HL-60/S4 (cell line): ENCODE data around the gene KCNIP2.

Source experiments
- in situ Hi-C: fragments of 300-500 bp; cut with MboI; formaldehyde crosslinking; loops from 2 replicates; pipeline ENCODE4 v1.14.3; 2022; ENCODE audit warnings: low sequenced_read_pairs

KCNIP2 gene

DNA sequence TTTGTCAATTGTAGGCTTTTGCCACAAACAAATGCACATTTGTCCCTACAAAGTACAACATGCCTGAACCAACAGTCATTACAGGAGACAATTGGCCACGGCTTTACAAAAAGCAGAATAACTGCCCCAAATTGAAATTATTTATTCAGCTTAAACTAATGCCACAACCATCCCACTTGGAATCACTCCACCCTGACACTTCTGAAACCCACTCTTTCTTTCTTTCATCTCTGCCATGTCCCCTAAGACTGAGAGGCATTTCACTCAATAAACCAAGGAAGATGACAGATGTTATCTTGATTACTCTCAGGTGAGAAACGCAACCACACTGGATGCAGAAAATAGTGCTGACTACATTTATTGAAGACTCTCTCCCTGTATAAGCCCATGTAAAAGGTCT lies 57.8 kb downstream of the KCNIP2 start:
- in situ Hi-C loops: no loop called here

DNA sequence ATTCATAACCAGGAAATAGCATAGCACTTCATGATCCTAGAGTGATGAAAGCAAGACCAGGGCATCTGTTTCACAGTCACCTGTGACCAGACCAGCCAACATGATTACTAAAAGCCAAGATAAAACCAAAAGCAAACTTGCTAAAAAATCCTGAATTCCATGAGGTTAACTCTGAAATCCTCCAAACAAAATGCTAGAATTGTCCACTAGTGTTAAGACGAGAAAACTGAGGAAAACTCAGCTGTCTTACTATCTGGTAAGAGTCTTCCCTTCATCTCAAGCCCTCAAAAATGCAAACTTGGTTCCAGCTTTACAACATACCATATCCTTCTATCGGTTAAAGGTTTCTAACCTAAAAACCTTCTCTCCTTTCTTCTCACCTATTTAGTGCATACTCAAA lies 59.0 kb downstream of the KCNIP2 start:
- in situ Hi-C loops: no loop called here

DNA sequence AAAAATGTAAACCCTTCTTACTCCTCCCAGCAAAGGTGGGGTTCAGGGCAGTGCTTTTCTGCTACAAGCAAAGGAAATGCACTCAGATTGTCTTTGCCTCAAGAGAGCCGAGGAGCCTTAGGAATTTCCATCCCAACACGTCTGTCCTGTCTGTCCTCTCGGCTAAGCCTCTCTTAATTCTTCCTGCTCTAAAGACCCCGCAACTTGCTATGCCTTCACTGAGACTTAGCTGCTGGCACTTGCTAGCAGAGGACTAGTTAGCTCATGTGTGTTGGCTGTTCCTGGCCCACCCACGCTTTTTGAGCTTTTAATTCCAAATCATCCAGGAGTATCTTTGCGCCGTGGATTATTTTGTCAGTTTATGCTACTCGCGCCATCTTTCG lies 59.9 kb downstream of the KCNIP2 start:
- in situ Hi-C loops: no loop called here

DNA sequence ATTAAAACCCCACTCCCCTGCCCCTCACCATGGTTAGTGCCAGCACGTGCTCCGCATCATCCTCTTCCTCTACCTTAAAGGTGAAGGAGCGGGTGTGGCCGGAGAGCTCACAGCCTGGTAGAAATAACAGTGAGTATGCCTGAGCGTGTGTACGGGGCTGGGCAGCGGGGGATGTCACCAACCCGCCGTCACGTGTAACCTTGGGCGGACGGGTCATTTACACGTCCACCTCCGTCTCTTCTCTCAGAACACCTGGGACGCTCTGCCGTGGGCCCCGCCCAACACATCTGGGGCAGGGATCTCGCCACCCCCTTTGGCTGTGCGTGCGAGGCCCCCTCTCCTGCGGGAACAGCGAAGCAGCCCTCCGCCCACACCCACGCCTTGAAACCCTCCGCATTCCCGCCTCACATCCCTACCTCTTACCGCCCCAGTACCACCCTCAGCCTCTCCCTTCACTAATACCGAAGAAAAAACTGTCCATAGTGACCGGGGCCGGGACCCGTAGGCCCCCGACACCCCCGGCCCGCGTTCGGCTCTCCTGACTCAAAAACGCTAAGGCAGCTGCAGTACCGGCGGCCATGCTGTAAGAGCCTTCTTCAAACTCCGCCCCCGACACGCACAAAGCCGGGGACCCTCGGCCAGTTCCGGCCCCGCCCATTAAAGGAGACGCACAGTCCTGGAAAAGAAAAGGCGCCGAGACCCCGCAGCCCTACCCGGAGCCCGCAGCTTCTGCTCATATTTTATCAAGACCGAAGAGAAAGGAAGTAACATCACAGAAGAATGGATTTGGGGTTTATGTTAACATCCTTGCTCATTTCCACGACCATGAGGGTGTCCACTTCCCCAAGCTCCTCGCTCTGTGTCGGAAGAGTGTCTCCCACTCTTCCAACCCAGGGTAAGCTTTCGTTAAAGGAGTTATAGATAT lies 60.5 kb downstream of the KCNIP2 start, which contains the start of gene NPM3:
Gene NPM3 (minus strand): TSS at position 636 of the 925 bp plus-strand sequence. CDS start 56 bp downstream, at position 580.
- in situ Hi-C loops: no loop called here

DNA sequence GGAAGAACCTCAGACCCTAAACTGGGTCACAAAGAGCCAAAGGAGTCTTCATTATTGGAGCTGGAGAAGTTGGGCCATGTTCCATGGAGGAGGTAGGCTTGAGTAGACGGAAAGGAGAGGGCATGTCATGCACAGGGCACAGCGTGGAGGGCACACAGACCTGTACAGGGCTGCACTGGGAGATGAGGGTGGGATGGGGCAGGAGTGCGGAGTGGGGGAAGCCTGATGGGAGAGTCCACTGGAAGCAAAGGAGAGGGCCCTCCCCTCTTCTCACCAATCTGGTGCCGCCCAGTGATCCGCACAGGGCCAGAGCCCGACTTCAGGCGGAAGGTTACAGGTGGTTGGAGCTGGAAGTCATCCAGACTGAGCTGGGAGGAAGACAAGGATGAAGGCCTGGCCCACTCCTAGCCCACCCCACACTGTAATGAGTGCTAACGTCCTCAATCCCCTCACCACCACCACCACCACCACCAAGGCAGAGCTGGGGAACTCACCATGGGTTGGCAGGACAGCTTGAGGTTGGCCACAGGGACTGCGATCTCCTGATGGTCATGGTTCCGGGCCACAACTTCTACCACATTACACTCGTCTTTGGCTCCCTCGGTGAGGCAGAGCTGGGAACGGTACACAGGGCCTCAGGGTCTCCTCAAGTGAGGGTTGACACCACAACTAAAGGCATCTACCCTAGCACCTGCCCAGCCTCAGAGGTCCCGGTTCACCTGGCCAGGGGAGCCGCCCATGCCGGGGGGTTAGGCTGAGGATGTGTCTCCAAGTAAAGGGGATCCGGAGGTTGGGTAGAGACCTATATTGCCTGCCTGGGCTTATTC lies 61.4 kb downstream of the KCNIP2 start:
- in situ Hi-C loops: no loop called here

DNA sequence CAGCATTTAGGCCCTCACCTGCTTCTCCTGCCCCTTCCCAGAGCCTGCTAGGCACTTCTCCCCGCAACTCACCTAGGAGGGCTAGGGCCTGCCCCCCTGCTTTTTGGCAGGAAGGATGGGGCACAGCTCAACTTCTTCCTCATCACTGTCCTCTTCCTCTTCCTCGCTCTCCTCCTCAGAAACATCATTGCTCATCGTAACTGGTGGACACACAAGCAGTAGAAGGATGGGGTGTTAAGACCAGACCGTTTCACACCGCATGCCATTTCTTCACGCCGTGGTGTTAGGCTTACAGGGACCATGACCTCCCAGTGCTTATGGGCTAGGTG lies 62.0 kb downstream of the KCNIP2 start:
- in situ Hi-C loops: no loop called here

DNA sequence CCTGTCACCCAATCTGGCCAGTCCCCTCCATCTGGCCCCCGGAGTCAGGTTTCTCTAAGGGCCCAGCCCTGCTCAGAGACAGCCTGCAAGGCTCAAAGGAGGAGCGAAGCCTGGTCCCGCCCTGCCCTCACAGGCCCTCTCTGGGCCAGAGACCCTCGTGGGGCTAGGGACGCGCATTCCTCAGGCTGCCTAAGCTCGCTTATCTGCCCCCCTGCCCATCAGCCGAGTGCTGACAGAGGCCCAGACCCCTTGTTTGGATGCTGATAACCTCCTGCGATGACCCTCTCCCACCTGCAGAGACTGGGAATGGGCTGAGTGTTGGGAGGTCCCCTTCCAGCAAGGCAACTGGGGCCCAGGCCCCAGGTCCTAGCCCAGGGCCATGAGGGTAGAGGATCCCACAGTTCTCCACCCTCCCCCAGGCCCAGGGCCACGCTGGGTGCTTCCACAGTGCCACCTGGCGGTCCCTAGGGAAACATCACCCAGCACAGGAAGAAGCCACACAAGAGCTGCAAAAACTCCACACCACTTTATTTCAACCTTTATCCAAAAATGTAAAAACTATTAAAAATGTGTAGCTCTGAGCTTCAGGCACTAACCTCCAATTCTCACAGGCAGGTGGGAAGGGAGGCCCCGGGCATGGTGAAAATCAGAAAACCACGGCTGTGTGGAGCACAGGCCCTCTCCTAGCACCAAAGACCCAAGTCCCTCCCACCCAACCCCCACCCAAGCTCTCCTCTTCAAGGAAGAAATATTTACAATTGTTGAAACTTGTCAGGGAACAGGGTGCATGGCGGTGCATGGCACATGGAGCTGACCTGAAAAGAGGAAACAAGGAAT lies 62.6 kb downstream of the KCNIP2 start:
- in situ Hi-C loops: no loop called here

DNA sequence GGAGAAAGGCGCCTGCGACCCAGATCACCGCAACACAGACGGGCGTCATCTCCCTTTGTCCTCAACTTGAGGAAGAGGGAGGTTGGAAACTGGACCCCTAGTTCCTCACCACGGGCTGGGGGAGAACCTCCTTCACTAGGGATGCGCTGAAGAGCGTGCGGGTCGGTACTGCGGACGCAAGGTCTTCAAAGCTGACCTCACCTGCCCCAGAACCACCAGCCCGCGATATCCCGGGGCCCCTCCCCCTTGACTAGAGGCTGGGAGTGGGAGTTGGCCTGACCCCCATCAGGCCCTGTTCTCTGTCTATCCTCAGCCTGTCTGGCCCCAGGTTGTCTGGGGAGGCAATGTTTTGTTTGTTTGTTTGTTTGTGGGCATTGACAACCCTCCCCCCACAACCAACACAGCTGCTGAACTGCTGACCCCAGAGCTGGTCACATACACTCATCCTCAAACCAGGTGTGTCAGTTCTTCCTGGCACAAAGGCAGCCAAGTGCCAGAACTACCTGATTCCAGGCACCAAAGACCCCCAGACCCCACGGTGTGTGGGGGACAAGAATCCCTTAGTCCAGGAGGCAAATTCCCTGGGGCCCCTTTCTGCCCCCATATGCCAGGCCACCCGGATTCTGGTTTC lies 63.3 kb downstream of the KCNIP2 start:
- in situ Hi-C loops: no loop called here

DNA sequence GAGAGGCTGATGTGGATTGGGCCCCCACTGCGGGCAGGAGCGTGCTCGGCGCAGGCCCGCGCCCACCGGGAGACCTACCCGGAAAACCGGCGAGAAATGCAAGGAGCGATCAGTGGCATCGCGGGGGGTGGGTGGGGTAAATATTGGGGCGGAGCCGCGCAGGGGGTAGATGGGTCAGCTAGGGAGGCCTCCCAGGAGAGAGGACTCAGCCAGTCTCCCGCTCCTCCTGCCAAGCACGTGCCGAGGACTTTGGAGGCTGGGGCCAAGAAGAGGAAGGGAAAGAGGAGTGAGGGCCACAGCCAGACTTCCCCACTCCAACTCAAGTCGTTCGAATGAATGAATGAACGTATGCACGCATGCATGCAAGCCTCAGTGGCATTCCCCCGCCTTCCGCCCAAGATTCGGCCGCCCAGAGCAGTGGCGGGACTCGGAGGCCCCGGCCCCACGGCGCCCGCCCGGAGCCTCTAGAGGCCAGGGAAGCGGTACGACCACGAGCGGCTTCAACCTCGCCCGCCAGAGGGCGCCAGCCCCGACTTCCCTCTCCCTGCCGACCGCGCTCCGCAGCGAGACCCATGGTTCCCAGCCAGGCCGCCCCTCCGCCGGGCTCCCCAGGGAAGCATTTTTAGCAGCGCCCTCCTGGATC lies 63.9 kb downstream of the KCNIP2 start:
- in situ Hi-C loops: no loop called here

DNA sequence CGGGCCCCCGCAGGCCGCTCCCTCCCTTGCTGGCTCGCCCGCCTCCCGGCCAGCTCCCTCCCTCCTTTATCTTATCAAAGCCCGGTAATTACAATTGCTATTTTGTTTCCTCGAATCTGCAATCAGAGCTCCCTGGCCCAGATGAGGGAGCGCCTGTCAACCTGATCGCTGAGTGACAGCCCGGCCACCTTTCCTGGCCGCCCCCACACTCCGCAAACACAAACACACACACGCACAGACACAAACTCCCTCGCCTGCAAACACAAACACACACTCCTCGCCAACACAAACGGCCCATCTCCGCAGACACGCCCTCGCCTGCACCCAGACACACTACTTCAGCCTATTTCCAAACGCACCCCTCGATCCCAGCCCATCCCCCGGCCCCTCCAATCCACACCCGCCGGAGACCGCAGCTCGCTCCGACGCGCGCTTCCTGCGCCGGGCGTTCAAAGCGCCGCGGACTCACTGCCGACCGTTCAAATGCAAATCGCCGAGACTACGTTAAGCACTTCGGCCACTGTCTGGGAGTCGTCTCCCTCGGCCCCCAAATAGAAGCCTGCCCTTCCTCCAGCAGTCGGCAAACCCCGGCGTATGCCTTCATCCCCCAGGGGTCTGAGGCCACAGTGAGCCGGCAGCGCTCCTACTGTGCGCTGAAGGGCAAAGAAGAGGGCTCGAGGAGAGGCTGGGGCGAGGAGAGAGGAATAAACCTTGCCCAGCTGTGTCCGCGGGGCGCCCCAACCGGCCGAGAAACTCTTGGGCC lies 64.6 kb downstream of the KCNIP2 start:
- in situ Hi-C loops: no loop called here

DNA sequence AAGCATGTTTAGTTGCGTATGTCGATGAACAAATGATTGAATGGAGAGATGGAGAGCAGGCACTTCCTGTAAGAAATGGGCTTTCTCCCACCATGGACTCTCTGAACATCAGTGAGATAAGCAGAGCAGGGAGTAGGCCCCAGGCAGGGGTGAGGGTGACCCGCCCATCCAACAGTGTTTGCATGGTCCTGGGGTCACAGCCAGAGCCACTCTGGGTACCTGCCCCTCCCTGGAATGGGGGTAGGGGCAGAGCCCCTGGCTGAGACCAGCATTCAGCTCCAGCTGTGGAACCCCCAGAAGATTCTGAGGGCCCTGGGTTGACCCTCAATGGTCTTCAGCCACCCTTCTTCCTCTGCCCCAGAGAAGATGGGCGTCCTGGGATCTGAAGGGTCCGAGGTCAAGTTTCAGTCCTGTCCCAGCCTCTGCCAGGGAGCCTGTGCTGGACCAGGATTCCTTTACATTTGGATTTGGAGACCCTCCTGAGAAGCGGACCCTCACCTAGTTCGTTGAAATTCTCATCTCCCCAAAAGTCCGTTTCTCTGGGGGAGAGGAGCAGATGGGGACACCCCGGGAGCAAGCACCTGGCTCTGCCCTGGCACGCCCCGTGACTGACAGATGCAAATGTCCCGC lies 65.3 kb downstream of the KCNIP2 start:
- in situ Hi-C loops: no loop called here

DNA sequence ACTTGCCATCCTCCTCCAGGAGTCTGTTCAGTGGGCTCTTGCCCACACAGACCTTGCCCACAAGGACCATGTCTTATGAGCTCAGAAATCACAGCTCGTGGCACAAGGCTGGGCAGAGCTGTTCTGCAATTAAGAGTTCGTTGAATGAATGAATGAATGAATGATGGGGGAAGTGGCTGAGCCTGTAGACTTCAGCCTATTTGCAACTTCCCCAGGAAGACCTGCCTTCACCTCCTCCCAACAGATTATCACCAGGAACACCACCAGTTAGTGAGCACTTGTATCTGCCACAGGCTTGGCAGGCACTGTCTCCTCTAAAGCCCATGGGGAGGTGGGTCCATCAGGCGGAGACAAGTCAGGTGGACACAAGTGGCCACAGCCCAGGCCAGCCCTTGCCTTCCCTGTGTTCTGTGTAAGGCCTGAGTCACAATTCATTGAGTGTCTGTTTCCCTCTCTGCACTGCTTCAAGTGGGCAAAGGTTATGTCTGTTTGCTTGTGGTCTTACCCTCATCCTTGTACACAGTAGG lies 65.9 kb downstream of the KCNIP2 start:
- in situ Hi-C loops: no loop called here

DNA sequence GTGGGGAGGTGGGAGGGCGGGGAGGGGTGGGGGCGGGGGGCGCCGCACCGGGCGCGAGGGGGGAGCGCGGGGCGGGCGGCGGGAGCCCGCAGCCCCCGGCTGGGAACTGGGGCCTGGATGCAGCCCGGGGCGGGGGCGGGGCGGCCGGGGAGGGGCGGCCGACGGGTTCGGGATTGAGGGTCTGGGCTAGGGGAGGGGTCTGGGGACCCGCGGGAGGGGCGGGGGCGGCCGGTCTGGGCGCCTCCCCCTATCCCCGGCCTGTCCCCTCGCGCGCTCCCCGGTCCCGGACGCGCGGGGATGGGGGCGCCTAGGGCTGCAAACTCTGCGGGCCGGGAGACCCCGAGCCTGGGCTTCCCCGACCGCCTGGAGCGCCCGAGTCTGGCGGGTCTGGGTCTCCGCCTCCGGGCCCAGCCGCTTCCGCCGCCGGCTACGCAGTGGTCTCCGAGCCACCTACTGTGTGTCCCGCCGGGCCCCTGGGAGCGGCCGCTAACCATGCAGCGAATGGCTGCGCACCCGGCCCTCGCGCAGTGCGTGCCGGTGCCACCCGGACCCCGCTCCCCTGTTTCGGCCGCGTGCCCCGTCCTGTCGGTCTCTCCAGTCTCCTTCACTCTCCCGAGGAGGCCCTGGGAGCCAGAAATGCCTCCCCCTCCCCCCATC lies 67.3 kb downstream of the KCNIP2 start:
- in situ Hi-C loops: no loop called here
